Transverse colon (tissue), 4 donors: ENCODE measurements around the gene BPGM. TPM values are rescaled to one million over a fixed set of nuclear protein-coding genes. Genes with fewer than 3 reads are reported as not detected.

Experiments
- DNase-seq: peaks from one replicate; pipeline ENCODE4 v3.0.0-alpha.2; 2019
- H3K27ac ChIP-seq, 4 donors: fragments of 200-600 bp; sonication (generic); 2 replicates each; pipeline ENCODE4 v1.5.1; 2016 to 2018; ENCODE audit warnings: inconsistent platforms in 4 of 4
- H3K27me3 ChIP-seq: fragments of 200-600 bp; sonication (generic); 2 replicates; pipeline ENCODE4 v1.5.1; 2017; ENCODE audit warnings: inconsistent platforms
- H3K36me3 ChIP-seq, 4 donors: fragments of 200-600 bp; sonication (generic); 2 replicates each; pipeline ENCODE4 v1.5.1; 2017 to 2019; ENCODE audit warnings: inconsistent platforms in 4 of 4
- H3K4me1 ChIP-seq, 4 donors: fragments of 200-600 bp; sonication (generic); 2 replicates each; pipeline ENCODE4 v1.5.1; 2017 to 2020; ENCODE audit warnings: inconsistent platforms in 4 of 4
- H3K4me3 ChIP-seq, 4 donors: fragments of 200-600 bp; sonication (generic); 1 replicate in 1 of 4; 2 replicates in 3 of 4; pipeline versions ENCODE4 v1.5.1 to v1.6.1; 2017 to 2019; ENCODE audit warnings: inconsistent platforms in 4 of 4
- H3K9me3 ChIP-seq, 2 donors: fragments of 200-600 bp; sonication (generic); 2 replicates each; pipeline ENCODE4 v1.5.1; 2017 to 2019; ENCODE audit warnings: inconsistent platforms in 2 of 2
- CTCF ChIP-seq, 5 experiments: fragments of 200-600 bp in 3 of 5; fragments of 450-650 bp in 2 of 5; sonication (generic) in 3 of 5; IDR thresholded peaks; 1 replicate in 2 of 5; 2 replicates in 3 of 5; pipeline ENCODE4 v1.5.1; 2016 to 2017; ENCODE audit warnings: antibody characterized with exemption in 5 of 5, inconsistent platforms in 3 of 5, mild to moderate bottlenecking in 2 of 5, moderate library complexity in 1 of 5
- EP300 ChIP-seq: sonication (generic); formaldehyde crosslinking; IDR thresholded peaks from one replicate; pipeline ENCODE4 v1.6.1; 2017; ENCODE audit warnings: antibody characterized with exemption, low read depth
- POLR2A ChIP-seq: fragments of 450-650 bp; IDR thresholded peaks from one replicate; pipeline ENCODE4 v1.6.1; 2016; ENCODE audit warnings: antibody characterized with exemption, mild to moderate bottlenecking, moderate library complexity
- POLR2AphosphoS5 ChIP-seq, 3 donors: sonication (generic); formaldehyde crosslinking; IDR thresholded peaks; one replicate each; pipeline ENCODE4 v1.6.1; 2016; ENCODE audit warnings: antibody characterized with exemption in 3 of 3
- WGBS, 2 donors: methylation state at CpG; one replicate each; pipeline ENCODE4 v1.1.5; 2018; ENCODE audit warnings: low coverage in 1 of 2; 5-methylcytosine and 5-hydroxymethylcytosine counted together
- in situ Hi-C, 4 donors: fragments of 200-750 bp; cut with MboI; loops; one replicate each; pipeline versions ENCODE4 v1.15.0 to v1.15.1; 2017; ENCODE audit warnings: low sequenced_read_pairs in 3 of 4, low pct_ligation_motif_present in 1 of 4, low pct_unique_long_range_greater_than_20kb in 1 of 4
- intact Hi-C: fragments of 100-400 bp; cut with DNase I; formaldehyde crosslinking; loops from one replicate; pipeline ENCODE4 v1.15.1; 2023; ENCODE audit warnings: low total_unique reads
- total RNA-seq, 4 donors: library from RNA; depleted of rRNA; stranded (reverse); fragments of >200 nt; gene quantifications; one replicate each; pipeline ENCODE4 v1.1.0, GENCODE V29; 2016

BPGM gene
- total RNA-seq, 4 donors from 2014 or later, result 0.40 to 13.2 (median 7.2) TPM

GRCh38 chr7:134707663-134708378, 61.2 kb downstream of the BPGM start:
- H3K9me3 ChIP-seq, result no peaks in the 10 kb centered on the region
- intact Hi-C loops, result no loop called here
- no peaks in the 10 kb centered on the region for H3K27me3 ChIP-seq
- 90 to 100% methylated on average over 1 to 4 of the region's 4 CpGs for whole genome bisulfite sequencing, 2 donors
- H3K4me3 ChIP-seq, result no peak overlapping the region
- peaks cover 0 to 14% (median 0%) of the 10 kb centered on the region in 4 donors for H3K4me1 ChIP-seq
- no peaks in the 10 kb centered on the region for H3K36me3 ChIP-seq
- TF ChIP-seq POLR2A (no peak), POLR2AphosphoS5 (IDR thresholded peaks at IDR 0.05) (no peak), EP300 (no peak), CTCF (IDR thresholded peaks at IDR 0.05) (no peak)
- no peak for DNase-seq
- H3K27ac ChIP-seq, result no peak overlapping the region
- in situ Hi-C loops, result no loop called here

GRCh38 chr7:134708692-134709091, 62.0 kb downstream of the BPGM start:
- DNase-seq, result no peak
- Histone ChIP-seq H3K4me1 (peaks cover 0 to 5% (median 0%) of the 10 kb centered on the region in 4 donors), H3K27ac (peak overlapping the region in 1 of 4 donors; percentile 20), H3K9me3 (no peaks in the 10 kb centered on the region), H3K36me3 (no peaks in the 10 kb centered on the region), H3K27me3 (no peaks in the 10 kb centered on the region), H3K4me3 (no peak overlapping the region)
- WGBS, 2 donors, result 53 to 100% methylated on average over 1 to 2 of the region's 2 CpGs
- in situ Hi-C loops, result no loop called here
- no peak for TF ChIP-seq EP300
- TF ChIP-seq CTCF (IDR thresholded peaks at IDR 0.05), result no peak
- TF ChIP-seq POLR2AphosphoS5 (IDR thresholded peaks at IDR 0.05), result no peak
- no peak for TF ChIP-seq POLR2A
- intact Hi-C loops, result no loop called here

GRCh38 chr7:134709197-134709596, 62.5 kb downstream of the BPGM start:
- in situ Hi-C loops, result no loop called here
- H3K36me3 ChIP-seq, result no peaks in the 10 kb centered on the region
- no peaks in the 10 kb centered on the region for H3K9me3 ChIP-seq
- TF ChIP-seq POLR2AphosphoS5 (IDR thresholded peaks at IDR 0.05) (no peak), EP300 (no peak), CTCF (IDR thresholded peaks at IDR 0.05) (no peak), POLR2A (no peak)
- WGBS, 2 donors, result 75 to 92% methylated on average over 2 of the region's 2 CpGs
- H3K27me3 ChIP-seq, result no peaks in the 10 kb centered on the region
- intact Hi-C loops, result no loop called here
- DNase-seq, result no peak
- H3K4me1 ChIP-seq, result peaks cover 0 to under 1% (median 0%) of the 10 kb centered on the region in 4 donors
- peak overlapping the region in 1 of 4 donors; percentile 20 for H3K27ac ChIP-seq
- H3K4me3 ChIP-seq, result no peak overlapping the region

- H3K9me3 ChIP-seq, result no peaks in the 10 kb centered on the region
- intact Hi-C loops (no loop called here), in situ Hi-C loops (no loop called here)
- H3K27me3 ChIP-seq, result no peaks in the 10 kb centered on the region
- H3K36me3 ChIP-seq, result no peaks in the 10 kb centered on the region
- WGBS, 2 donors, result 86% methylated on average over 8 of the region's 8 CpGs; no CpG with 5 or more reads in 1 of the 2 donors
- H3K4me3 ChIP-seq, result no peak overlapping the region
- no peak for DNase-seq
- H3K4me1 ChIP-seq, result no peaks in the 10 kb centered on the region
- no peak for TF ChIP-seq POLR2AphosphoS5 (IDR thresholded peaks at IDR 0.05)
- TF ChIP-seq CTCF (IDR thresholded peaks at IDR 0.05), result no peak
- no peak for TF ChIP-seq POLR2A
- no peak for TF ChIP-seq EP300
- H3K27ac ChIP-seq, result no peak overlapping the region
Observed at GRCh38 chr7:134710511-134710853, 63.8 kb downstream of the BPGM start.
